ENCODE data around the gene NGEF. TPM values are rescaled to one million over a fixed set of nuclear protein-coding genes. Genes with fewer than 3 reads are reported as not detected.

The NGEF gene
- total RNA-seq, 2 donors from 2014 or later, result not detected

DNA sequence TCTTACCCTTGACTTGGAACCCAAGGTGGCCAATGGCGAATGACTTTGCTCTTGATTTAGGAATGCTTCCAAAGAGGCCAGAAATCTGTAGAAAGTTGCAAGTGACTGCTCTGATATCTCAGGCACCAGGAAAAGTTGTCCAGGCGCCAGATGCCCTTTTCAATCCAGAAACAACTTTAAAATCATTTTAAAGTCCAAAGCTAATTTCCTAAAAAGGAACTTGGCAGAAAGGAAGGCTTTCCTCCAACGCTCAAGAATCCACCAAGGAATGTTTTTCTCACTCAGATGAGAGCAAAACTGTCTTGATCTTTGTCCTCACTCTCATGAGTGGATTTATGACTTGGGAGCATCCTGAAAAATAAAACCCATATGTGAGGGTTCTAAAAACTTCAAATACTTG is 5.3 kb downstream of the NGEF start:
- DNase-seq (ENCODE audit: low spot score) (no peak), ATAC-seq (no peak)
- no peak overlapping the region for H3K4me3 Mint-ChIP-seq
- no peaks in the 10 kb centered on the region for H3K36me3 Mint-ChIP-seq
- H3K27ac Mint-ChIP-seq, result no peak overlapping the region
- peaks cover 0 to 5% of the 10 kb centered on the region in 2 donors for H3K4me1 Mint-ChIP-seq (ENCODE audit: low read depth in 2 of 2)
- no peaks in the 10 kb centered on the region for H3K9me3 Mint-ChIP-seq
- H3K27me3 Mint-ChIP-seq, result peaks cover 0 to 3% of the 10 kb centered on the region in 2 donors

- no peak overlapping the region for H3K27ac Mint-ChIP-seq
- H3K36me3 Mint-ChIP-seq, result no peaks in the 10 kb centered on the region
- peaks cover 0 to 3% of the 10 kb centered on the region in 2 donors for H3K27me3 Mint-ChIP-seq
- peaks cover 0 to 5% of the 10 kb centered on the region in 2 donors for H3K4me1 Mint-ChIP-seq (ENCODE audit: low read depth in 2 of 2)
- DNase-seq (ENCODE audit: low spot score), result no peak
- no peak overlapping the region for H3K4me3 Mint-ChIP-seq
- ATAC-seq, result no peak
- no peaks in the 10 kb centered on the region for H3K9me3 Mint-ChIP-seq
Observed at GRCh38 chr2:233007270-233007669, 5.8 kb downstream of the NGEF start.

GRCh38 chr2:233006648-233007047 is 6.4 kb downstream of the NGEF start:
- Mint-ChIP-seq H3K27ac (no peak overlapping the region), H3K4me3 (no peak overlapping the region), H3K4me1 (ENCODE audit: low read depth in 2 of 2) (peaks cover 0 to 1% of the 10 kb centered on the region in 2 donors), H3K9me3 (no peaks in the 10 kb centered on the region), H3K36me3 (no peaks in the 10 kb centered on the region), H3K27me3 (peaks cover 0 to 3% of the 10 kb centered on the region in 2 donors)
- ATAC-seq (no peak), DNase-seq (ENCODE audit: low spot score) (no peak)

DNA sequence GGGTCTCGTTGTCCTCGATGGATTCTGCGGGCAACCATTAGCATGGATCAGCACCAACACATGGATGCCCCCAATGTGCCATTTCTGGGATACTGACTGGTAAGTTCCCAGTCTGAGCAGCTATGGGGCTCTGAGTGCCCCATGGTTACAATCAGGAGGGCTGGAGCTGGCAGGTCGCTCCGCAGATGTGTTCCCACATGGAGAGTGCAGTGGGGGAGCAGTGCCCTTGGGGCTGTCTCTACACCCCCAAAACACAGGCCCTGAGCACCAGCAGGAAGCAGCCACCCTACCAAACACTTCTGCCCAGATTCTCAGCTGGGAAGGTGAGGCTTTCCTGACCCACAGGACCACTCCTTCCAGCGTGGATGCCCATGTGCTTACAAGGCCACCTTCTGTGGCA is 8.0 kb downstream of the NGEF start:
- DNase-seq (ENCODE audit: low spot score) (no peak), ATAC-seq (no peak)
- no peaks in the 10 kb centered on the region for H3K36me3 Mint-ChIP-seq
- H3K4me3 Mint-ChIP-seq, result no peak overlapping the region
- H3K27me3 Mint-ChIP-seq, result peaks cover 0 to 3% of the 10 kb centered on the region in 2 donors
- H3K4me1 Mint-ChIP-seq (ENCODE audit: low read depth in 2 of 2), result no peaks in the 10 kb centered on the region
- no peaks in the 10 kb centered on the region for H3K9me3 Mint-ChIP-seq
- H3K27ac Mint-ChIP-seq, result no peak overlapping the region

GRCh38 chr2:233003658-233004555 is 9.1 kb downstream of the NGEF start:
- no peak overlapping the region for H3K27ac Mint-ChIP-seq
- peaks cover 0 to 3% of the 10 kb centered on the region in 2 donors for H3K27me3 Mint-ChIP-seq
- H3K4me1 Mint-ChIP-seq (ENCODE audit: low read depth in 2 of 2), result no peaks in the 10 kb centered on the region
- ATAC-seq (no peak), DNase-seq (ENCODE audit: low spot score) (no peak)
- no peaks in the 10 kb centered on the region for H3K36me3 Mint-ChIP-seq
- no peaks in the 10 kb centered on the region for H3K9me3 Mint-ChIP-seq
- no peak overlapping the region for H3K4me3 Mint-ChIP-seq

- H3K36me3 Mint-ChIP-seq, result no peaks in the 10 kb centered on the region
- no peak for DNase-seq (ENCODE audit: low spot score)
- no peak overlapping the region for H3K4me3 Mint-ChIP-seq
- no peak overlapping the region for H3K27ac Mint-ChIP-seq
- no peaks in the 10 kb centered on the region for H3K4me1 Mint-ChIP-seq (ENCODE audit: low read depth in 2 of 2)
- peaks cover 0 to 1% of the 10 kb centered on the region in 2 donors for H3K27me3 Mint-ChIP-seq
- no peak for ATAC-seq
- no peaks in the 10 kb centered on the region for H3K9me3 Mint-ChIP-seq
Observed at GRCh38 chr2:233002829-233003657, 10.0 kb downstream of the NGEF start.

DNA sequence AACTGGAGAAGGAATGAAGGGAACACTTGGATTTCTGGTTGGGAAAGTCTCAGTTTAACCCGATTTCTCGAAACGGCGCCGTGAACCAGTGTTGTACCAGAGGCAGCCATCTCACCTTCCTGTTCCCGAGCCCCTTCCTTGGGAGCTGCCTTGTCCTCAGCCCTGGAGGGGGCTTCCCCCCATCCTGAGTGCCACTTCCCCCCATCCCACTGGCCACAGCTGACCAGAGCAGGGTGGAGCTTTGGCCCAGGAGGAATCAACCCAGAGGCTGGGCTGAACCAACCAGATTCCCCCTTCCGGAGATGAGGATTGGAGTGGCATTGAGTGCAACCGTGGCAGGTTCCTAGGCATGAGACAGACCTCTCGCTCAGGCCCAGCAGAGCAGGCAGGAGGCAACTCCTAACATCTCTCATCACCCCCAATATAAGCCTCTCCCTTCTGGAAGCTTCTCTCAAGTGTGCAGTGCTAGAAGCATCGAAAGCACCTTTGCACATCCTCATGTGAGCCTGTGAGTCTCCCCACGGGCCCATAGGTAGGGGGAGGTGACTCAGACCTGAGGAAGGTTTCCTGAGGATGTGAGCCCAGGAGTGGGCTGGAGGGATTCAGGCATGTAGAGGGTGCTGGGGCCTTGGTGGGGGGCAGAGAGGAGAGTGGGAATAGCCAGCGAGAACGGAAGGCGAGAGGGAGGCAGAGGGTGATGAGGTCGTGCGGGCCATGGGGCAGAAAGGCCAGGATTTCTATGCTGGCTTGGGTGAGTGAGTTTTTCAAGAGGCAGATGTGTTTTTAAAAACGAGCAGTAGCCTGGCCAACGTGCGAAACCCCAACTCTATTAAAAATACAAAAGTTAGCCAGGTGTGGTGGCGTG is 11.9 kb downstream of the NGEF start:
- Mint-ChIP-seq H3K36me3 (no peaks in the 10 kb centered on the region), H3K4me1 (ENCODE audit: low read depth in 2 of 2) (no peaks in the 10 kb centered on the region), H3K27ac (no peak overlapping the region), H3K27me3 (no peaks in the 10 kb centered on the region), H3K9me3 (no peaks in the 10 kb centered on the region), H3K4me3 (no peak overlapping the region)
- DNase-seq (ENCODE audit: low spot score) (no peak), ATAC-seq (no peak)

GRCh38 chr2:232999354-232999753 is 13.7 kb downstream of the NGEF start:
- ATAC-seq, result no peak
- Mint-ChIP-seq H3K36me3 (no peaks in the 10 kb centered on the region), H3K27ac (no peak overlapping the region), H3K4me3 (no peak overlapping the region), H3K27me3 (no peaks in the 10 kb centered on the region), H3K4me1 (ENCODE audit: low read depth in 2 of 2) (no peaks in the 10 kb centered on the region), H3K9me3 (no peaks in the 10 kb centered on the region)
- no peak for DNase-seq (ENCODE audit: low spot score)

GRCh38 chr2:232998666-232998985 is 14.4 kb downstream of the NGEF start:
- H3K27ac Mint-ChIP-seq, result no peak overlapping the region
- no peak for ATAC-seq
- H3K9me3 Mint-ChIP-seq, result no peaks in the 10 kb centered on the region

GRCh38 chr2:232997749-232998665 is 15.0 kb downstream of the NGEF start:
- ATAC-seq, result no peak
- H3K27me3 Mint-ChIP-seq, result peaks cover 0 to 3% of the 10 kb centered on the region in 2 donors
- DNase-seq (ENCODE audit: low spot score), result no peak

More at GRCh38 chr2:232998666-232998985, 14.4 kb downstream of the NGEF start:
- no peak for DNase-seq (ENCODE audit: low spot score)
- H3K4me1 Mint-ChIP-seq (ENCODE audit: low read depth in 2 of 2), result no peaks in the 10 kb centered on the region
- H3K27me3 Mint-ChIP-seq, result peaks cover 0 to under 1% of the 10 kb centered on the region in 2 donors
- no peak overlapping the region for H3K4me3 Mint-ChIP-seq
- H3K36me3 Mint-ChIP-seq, result no peaks in the 10 kb centered on the region

DNA sequence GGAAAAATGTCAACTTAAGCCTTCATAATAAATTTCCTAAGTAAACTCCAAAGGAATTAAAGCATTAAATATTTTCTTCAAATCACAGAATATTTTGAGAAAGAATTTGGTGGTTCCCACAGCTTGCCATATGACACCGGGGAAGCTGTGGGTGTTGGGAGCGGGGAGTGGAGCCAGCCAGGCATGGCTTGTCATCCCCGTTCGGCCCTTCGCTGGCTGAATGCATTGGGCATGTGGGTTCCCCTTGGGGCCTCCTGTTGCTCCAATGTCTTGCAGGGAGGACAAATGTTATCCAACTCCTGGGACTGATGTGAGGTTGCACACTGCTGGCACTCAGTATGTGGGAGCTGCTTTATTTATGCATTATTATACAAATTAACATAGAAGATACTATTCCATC is 18.6 kb downstream of the NGEF start:
- Mint-ChIP-seq H3K36me3 (no peaks in the 10 kb centered on the region), H3K27me3 (peaks cover under 1 to 9% of the 10 kb centered on the region in 2 donors), H3K4me1 (ENCODE audit: low read depth in 2 of 2) (no peaks in the 10 kb centered on the region), H3K9me3 (no peaks in the 10 kb centered on the region), H3K27ac (no peak overlapping the region), H3K4me3 (no peak overlapping the region)
- no peak for DNase-seq (ENCODE audit: low spot score)
- ATAC-seq, result no peak

More at GRCh38 chr2:232997749-232998665, 15.0 kb downstream of the NGEF start:
- H3K4me1 Mint-ChIP-seq (ENCODE audit: low read depth in 2 of 2), result no peaks in the 10 kb centered on the region
- no peaks in the 10 kb centered on the region for H3K36me3 Mint-ChIP-seq
- no peaks in the 10 kb centered on the region for H3K9me3 Mint-ChIP-seq
- H3K4me3 Mint-ChIP-seq, result no peak overlapping the region
- H3K27ac Mint-ChIP-seq, result no peak overlapping the region

GRCh38 chr2:232993231-232993821 is 19.7 kb downstream of the NGEF start:
- no peak for ATAC-seq
- Mint-ChIP-seq H3K27me3 (peaks cover 11% of the 10 kb centered on the region in 2 donors), H3K4me1 (ENCODE audit: low read depth in 2 of 2) (no peaks in the 10 kb centered on the region), H3K9me3 (no peaks in the 10 kb centered on the region), H3K27ac (no peak overlapping the region), H3K36me3 (no peaks in the 10 kb centered on the region), H3K4me3 (no peak overlapping the region)
- no peak for DNase-seq (ENCODE audit: low spot score)

All from natural killer cell treated with Interleukin-12 subunit alpha and Interleukin-12 subunit beta and Interleukin-15 and Interleukin-18, amount 100 ng/mL, for 72 hours (primary cell).